ENCODE measurements around the gene RPP38. TPM values are rescaled to one million over a fixed set of nuclear protein-coding genes. Genes with fewer than 3 reads are reported as not detected.

Gene RPP38, protein sequence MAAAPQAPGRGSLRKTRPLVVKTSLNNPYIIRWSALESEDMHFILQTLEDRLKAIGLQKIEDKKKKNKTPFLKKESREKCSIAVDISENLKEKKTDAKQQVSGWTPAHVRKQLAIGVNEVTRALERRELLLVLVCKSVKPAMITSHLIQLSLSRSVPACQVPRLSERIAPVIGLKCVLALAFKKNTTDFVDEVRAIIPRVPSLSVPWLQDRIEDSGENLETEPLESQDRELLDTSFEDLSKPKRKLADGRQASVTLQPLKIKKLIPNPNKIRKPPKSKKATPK
- 8.1 and 8.7 TPM in 2 replicates for total RNA-seq

DNA sequence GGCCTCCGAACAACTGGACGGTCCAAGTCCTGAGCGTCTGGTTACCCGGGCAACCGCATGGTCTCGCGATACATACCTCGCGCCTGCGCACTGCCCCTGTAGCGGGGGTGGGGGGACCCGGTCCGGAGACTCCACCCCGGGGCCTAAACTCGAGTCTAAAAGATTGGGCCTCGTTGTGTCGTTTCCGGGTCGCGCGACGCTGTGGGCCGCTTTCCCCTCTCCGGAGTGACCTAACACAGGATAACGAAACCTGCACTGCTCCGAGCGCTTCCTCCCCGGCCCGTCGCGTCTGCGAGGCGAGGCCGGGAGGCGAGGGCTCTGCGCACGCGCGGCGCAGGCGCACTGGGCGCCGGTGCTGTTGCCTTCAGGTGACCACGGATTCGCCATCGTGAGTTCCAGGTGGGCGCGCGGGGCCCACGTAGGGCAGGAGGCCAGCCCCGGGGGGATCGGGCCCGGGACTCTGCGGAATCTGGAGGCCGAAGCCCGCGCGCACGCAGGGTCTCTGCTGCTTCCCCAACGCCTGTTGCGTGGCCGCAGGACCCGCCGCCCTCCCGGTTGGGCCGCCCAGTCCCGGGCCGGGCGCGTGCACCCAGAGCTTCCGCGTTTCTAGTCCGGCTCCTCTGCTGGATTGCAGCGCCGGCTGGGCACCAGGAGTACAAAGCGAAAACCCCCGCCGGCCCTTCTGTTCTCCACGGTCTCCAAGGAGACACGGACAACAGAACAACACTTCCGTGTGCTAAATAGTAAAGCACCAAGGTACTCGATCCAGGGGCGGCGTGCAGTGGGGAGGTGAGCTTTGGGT, at the start of gene RPP38:
Gene RPP38 (plus strand): TSS at position 345 of the 802 bp plus-strand sequence. CDS start 5,960 bp downstream, outside the sequence.

DNA sequence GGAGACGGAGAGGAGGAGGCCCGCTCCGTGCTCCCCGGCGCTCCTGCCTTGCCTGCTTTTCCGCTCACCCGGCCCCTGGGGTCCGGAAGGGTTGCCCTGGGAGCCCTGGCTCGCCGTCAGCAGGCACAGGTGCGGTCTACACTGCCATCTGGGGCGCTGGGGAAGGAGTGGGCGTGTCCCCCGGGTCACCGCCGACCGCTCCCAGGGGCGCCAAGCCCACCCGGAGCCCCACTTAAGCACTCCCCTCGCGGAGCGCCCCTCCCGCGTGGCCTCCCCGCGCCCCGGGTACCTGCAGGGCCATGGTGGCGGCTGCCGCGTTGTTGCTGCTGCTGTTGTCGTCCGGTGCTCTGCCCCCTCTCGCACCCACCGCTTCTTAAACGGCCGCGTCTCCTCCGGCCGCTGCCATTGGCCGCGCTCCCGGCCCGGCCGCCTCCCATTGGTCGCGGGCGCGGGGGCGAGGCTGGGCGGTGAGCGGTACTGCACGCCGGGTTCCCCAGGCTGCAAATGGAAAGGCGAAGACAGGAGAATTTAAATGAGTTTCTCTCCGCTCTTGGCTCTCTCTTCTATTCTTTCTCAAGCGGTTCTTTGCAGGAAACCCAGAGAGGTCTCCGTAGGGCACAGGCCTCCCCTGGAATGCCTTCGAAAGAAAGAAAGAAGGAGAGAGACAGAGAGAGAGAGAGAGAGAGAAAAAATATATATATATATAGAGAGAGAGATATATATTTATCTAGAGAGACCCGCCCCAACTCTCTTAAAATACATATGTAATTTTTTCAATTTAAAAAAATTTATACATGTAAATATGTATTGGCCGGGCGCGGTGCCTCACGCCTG, 8.5 kb upstream of the RPP38 start, which contains the start of gene ACBD7:
Gene ACBD7 (minus strand): TSS at position 349 of the 834 bp plus-strand sequence. CDS start 48 bp downstream, at position 301.

Other genes with a start within 250 kb of the RPP38 start
- 6.4 and 10.0 TPM in 2 replicates for gene SUV39H2, start 218.5 kb upstream of the RPP38 start, total RNA-seq
- gene DCLRE1C, start 143.3 kb upstream of the RPP38 start, total RNA-seq, result 7.7 and 10.9 TPM in 2 replicates
- 0.46 TPM in 1 of 2 replicates, not detected in the other for gene MEIG1, start 138.0 kb upstream of the RPP38 start, total RNA-seq
- gene OLAH, start 53.4 kb upstream of the RPP38 start, total RNA-seq, result 0.26 TPM in 1 of 2 replicates, not detected in the other
- gene ACBD7, start 8.6 kb upstream of the RPP38 start, total RNA-seq, result 0.83 and 2.9 TPM in 2 replicates
- gene NMT2, start 71.3 kb downstream of the RPP38 start, total RNA-seq, result 25.4 and 26.1 TPM in 2 replicates